Right forelimb (tissue), 1 donor: ENCODE data around the gene RASSF1.
A peak's percentile ranks its signal among the peaks of the same experiment; 100 is the strongest.

Experiments used
- DNase-seq: peaks from one replicate; pipeline ENCODE4 v3.0.0-alpha.2; 2018

The RASSF1 gene

GRCh38 chr3:50365080-50365841 is 24.6 kb upstream of the RASSF1 start:
- DNase-seq = peak; percentile 84

GRCh38 chr3:50364573-50365079 is 24.0 kb upstream of the RASSF1 start:
- DNase-seq = no peak

GRCh38 chr3:50359760-50360110 is 19.1 kb upstream of the RASSF1 start:
- no peak for DNase-seq

- DNase-seq = peak; percentile 94
Measured at GRCh38 chr3:50358911-50359759, 18.5 kb upstream of the RASSF1 start, which contains the start of gene TMEM115. TMEM115 (minus strand) TSS chr3:50359521; CDS start chr3:50359063, 458 bp downstream.

- no peak for DNase-seq
Measured at GRCh38 chr3:50358355-50358910, 17.8 kb upstream of the RASSF1 start.

GRCh38 chr3:50357481-50357880 is 16.8 kb upstream of the RASSF1 start:
- no peak for DNase-seq

GRCh38 chr3:50356553-50356952 is 15.9 kb upstream of the RASSF1 start:
- DNase-seq = no peak

- DNase-seq = no peak
Measured at GRCh38 chr3:50355829-50356552, 15.4 kb upstream of the RASSF1 start.

- DNase-seq = no peak
Measured at GRCh38 chr3:50354850-50355249, 14.2 kb upstream of the RASSF1 start.

- no peak for DNase-seq
Measured at GRCh38 chr3:50354186-50354764, 13.6 kb upstream of the RASSF1 start.

GRCh38 chr3:50353245-50354004 is 12.8 kb upstream of the RASSF1 start:
- DNase-seq = no peak

- DNase-seq = no peak
Measured at GRCh38 chr3:50352781-50353180, 12.1 kb upstream of the RASSF1 start.

- DNase-seq = no peak
Measured at GRCh38 chr3:50351323-50351697, 10.7 kb upstream of the RASSF1 start.

GRCh38 chr3:50350527-50351322 is 10.1 kb upstream of the RASSF1 start, which contains the start of the genes CYB561D2 and NPRL2:
CYB561D2 (plus strand) TSS chr3:50350862; CDS start chr3:50351434, 572 bp downstream.
NPRL2 (minus strand) TSS chr3:50350775; CDS start chr3:50350652, 123 bp downstream.
- DNase-seq = peak; percentile 96

- DNase-seq = no peak
Measured at GRCh38 chr3:50350213-50350526, 9.5 kb upstream of the RASSF1 start.

GRCh38 chr3:50347187-50347813 is 6.7 kb upstream of the RASSF1 start:
- peak; percentile 77 for DNase-seq

GRCh38 chr3:50345586-50346234 is 5.1 kb upstream of the RASSF1 start, which contains the start of gene ZMYND10:
ZMYND10 (minus strand) TSS chr3:50345732; CDS start chr3:50345579, 153 bp downstream.
- DNase-seq = peak; percentile 76

GRCh38 chr3:50345008-50345407 is 4.4 kb upstream of the RASSF1 start:
- DNase-seq = no peak

GRCh38 chr3:50342813-50343633 is 2.4 kb upstream of the RASSF1 start:
- no peak for DNase-seq
